Neural progenitor cell (in vitro differentiated cells): ENCODE measurements around the gene ARID4A. TPM values are rescaled to one million over a fixed set of nuclear protein-coding genes. Genes with fewer than 3 reads are reported as not detected.

Experiments
- DNase-seq: peaks from one replicate; pipeline ENCODE4 v3.0.0-alpha.2; 2016; ENCODE audit warnings: low spot score
- H2AFZ ChIP-seq: fragments of 200-600 bp; sonication (generic); replicated peaks from 2 replicates; pipeline ENCODE4 v1.6.1; 2016; ENCODE audit warnings: antibody characterized with exemption
- H3F3A ChIP-seq: fragments of 200-600 bp; sonication (generic); 2 replicates; pipeline ENCODE4 v1.6.1; 2016; ENCODE audit warnings: antibody characterized with exemption, low read depth
- H3K27ac ChIP-seq: fragments of 200-600 bp; sonication (generic); 2 replicates; pipeline ENCODE4 v1.5.1; 2016; ENCODE audit warnings: mild to moderate bottlenecking
- H3K27me3 ChIP-seq: fragments of 200-600 bp; sonication (generic); 2 replicates; pipeline ENCODE4 v1.6.1; 2016; ENCODE audit warnings: mild to moderate bottlenecking, moderate library complexity
- H3K36me3 ChIP-seq: fragments of 200-600 bp; sonication (generic); 2 replicates; pipeline ENCODE4 v1.5.1; 2016
- H3K4me1 ChIP-seq: fragments of 200-600 bp; sonication (generic); 2 replicates; pipeline ENCODE4 v1.6.1; 2016; ENCODE audit warnings: mixed run types
- H3K4me2 ChIP-seq: fragments of 200-600 bp; sonication (generic); 2 replicates; pipeline ENCODE4 v1.6.1; 2016
- H3K4me3 ChIP-seq: fragments of 200-600 bp; sonication (generic); 2 replicates; pipeline ENCODE4 v1.5.1; 2016
- H3K79me2 ChIP-seq: fragments of 200-600 bp; sonication (generic); 2 replicates; pipeline ENCODE4 v1.6.1; 2016; ENCODE audit warnings: low read depth
- H3K9ac ChIP-seq: fragments of 200-600 bp; sonication (generic); 2 replicates; pipeline ENCODE4 v1.6.1; 2016
- H3K9me3 ChIP-seq: fragments of 200-600 bp; sonication (generic); 2 replicates; pipeline ENCODE4 v1.5.1; 2016; ENCODE audit warnings: low read depth
- H4K20me1 ChIP-seq: fragments of 200-600 bp; sonication (generic); 2 replicates; pipeline ENCODE4 v1.6.1; 2016; ENCODE audit warnings: low read depth
- H3K27ac Mint-ChIP-seq: 3 replicates; pipeline ENCODE4 v1.8.0; 2021; ENCODE audit warnings: mixed read lengths
- H3K27me3 Mint-ChIP-seq: 2 replicates; pipeline ENCODE4 v1.8.0; 2022; ENCODE audit warnings: low read depth, mild to moderate bottlenecking, inconsistent platforms, moderate library complexity, mixed read lengths; ENCODE audit not compliant: insufficient read depth
- H3K36me3 Mint-ChIP-seq: 3 replicates; pipeline ENCODE4 v1.8.0; 2021; ENCODE audit warnings: mixed read lengths
- H3K4me1 Mint-ChIP-seq: 3 replicates; pipeline ENCODE4 v1.8.0; 2021; ENCODE audit warnings: mixed read lengths
- H3K4me3 Mint-ChIP-seq: 3 replicates; pipeline ENCODE4 v1.8.0; 2021; ENCODE audit warnings: mild to moderate bottlenecking, moderate library complexity, mixed read lengths
- H3K9me3 Mint-ChIP-seq: 3 replicates; pipeline ENCODE4 v1.8.0; 2020; ENCODE audit warnings: mixed read lengths
- EZH2 ChIP-seq: fragments of 200-600 bp; sonication (generic); IDR thresholded peaks from 2 replicates; pipeline ENCODE4 v1.6.1; 2017; ENCODE audit warnings: antibody characterized with exemption, mild to moderate bottlenecking, moderate library complexity
- EZH2phosphoT487 ChIP-seq: fragments of 200-600 bp; sonication (generic); IDR thresholded peaks from 2 replicates; pipeline ENCODE4 v1.6.1; 2017; ENCODE audit warnings: antibody characterized with exemption
- total RNA-seq: library from RNA; depleted of rRNA; stranded (reverse); fragments of >200 nt; gene quantifications from 2 replicates; pipeline ENCODE4 v1.2.3, GENCODE V29; 2015; ENCODE audit warnings: low replicate concordance
- TF ChIP-seq, protein P1 (sequence below): fragments of 200-600 bp; sonication (generic); IDR thresholded peaks from 2 replicates; pipeline ENCODE4 v1.5.1; 2017; ENCODE audit warnings: antibody characterized with exemption, mild to moderate bottlenecking

Gene ARID4A
- total RNA-seq, 1 donor from 2014 or later = 24.1 TPM

- no peak overlapping the region for H3K4me3 Mint-ChIP-seq
- Histone ChIP-seq H3K4me3 (no peak overlapping the region), H4K20me1 (no peaks in the 10 kb centered on the region), H3K4me1 (no peaks in the 10 kb centered on the region), H3K27ac (no peak overlapping the region), H3K9me3 (no peaks in the 10 kb centered on the region), H3K36me3 (peaks cover 13% of the 10 kb centered on the region), H3K79me2 (no peaks in the 10 kb centered on the region), H3K4me2 (no peak overlapping the region), H3K27me3 (no peaks in the 10 kb centered on the region), H3F3A (no peaks in the 10 kb centered on the region), H3K9ac (no peak overlapping the region), H2AFZ (no peak overlapping the region)
- no peak for TF ChIP-seq EZH2
- TF ChIP-seq, protein P1, sequence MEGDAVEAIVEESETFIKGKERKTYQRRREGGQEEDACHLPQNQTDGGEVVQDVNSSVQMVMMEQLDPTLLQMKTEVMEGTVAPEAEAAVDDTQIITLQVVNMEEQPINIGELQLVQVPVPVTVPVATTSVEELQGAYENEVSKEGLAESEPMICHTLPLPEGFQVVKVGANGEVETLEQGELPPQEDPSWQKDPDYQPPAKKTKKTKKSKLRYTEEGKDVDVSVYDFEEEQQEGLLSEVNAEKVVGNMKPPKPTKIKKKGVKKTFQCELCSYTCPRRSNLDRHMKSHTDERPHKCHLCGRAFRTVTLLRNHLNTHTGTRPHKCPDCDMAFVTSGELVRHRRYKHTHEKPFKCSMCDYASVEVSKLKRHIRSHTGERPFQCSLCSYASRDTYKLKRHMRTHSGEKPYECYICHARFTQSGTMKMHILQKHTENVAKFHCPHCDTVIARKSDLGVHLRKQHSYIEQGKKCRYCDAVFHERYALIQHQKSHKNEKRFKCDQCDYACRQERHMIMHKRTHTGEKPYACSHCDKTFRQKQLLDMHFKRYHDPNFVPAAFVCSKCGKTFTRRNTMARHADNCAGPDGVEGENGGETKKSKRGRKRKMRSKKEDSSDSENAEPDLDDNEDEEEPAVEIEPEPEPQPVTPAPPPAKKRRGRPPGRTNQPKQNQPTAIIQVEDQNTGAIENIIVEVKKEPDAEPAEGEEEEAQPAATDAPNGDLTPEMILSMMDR = no peak
- TF ChIP-seq EZH2phosphoT487 = no peak
- H3K9me3 Mint-ChIP-seq = no peaks in the 10 kb centered on the region
- no peak overlapping the region for H3K27ac Mint-ChIP-seq
- DNase-seq = no peak
- H3K27me3 Mint-ChIP-seq = no peaks in the 10 kb centered on the region
- no peaks in the 10 kb centered on the region for H3K4me1 Mint-ChIP-seq
- H3K36me3 Mint-ChIP-seq = peaks cover 11% of the 10 kb centered on the region
These were observed 17.3 kb downstream of the ARID4A start for GRCh38 chr14:58315606-58316005.

DNA sequence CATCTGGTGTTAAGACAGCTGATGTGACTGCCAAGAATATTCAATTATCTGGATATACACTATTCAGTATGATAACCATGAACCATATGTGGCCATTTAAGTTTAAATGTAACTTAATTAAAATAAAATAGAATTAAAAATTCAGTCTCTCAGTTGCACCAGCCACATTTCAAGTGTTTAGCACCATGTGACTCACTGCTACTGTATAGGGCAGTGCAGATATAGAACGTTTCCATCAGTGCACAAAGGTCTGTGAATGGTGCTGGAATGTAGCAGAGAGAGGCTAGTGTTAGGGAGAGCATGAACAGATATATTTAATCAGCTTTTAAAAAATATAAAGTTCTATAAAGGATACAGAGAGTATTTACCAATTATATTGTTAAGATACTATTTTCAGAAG, 28.7 kb downstream of the ARID4A start:
- H3K9me3 ChIP-seq = no peaks in the 10 kb centered on the region
- Mint-ChIP-seq H3K4me1 (peaks cover 14% of the 10 kb centered on the region), H3K9me3 (no peaks in the 10 kb centered on the region), H3K4me3 (no peak overlapping the region), H3K27me3 (no peaks in the 10 kb centered on the region), H3K36me3 (peaks cover 10% of the 10 kb centered on the region), H3K27ac (no peak overlapping the region)
- TF ChIP-seq EZH2phosphoT487 (no peak), EZH2 (no peak)
- TF ChIP-seq, protein P1 = no peak
- H3F3A ChIP-seq = peaks cover 19% of the 10 kb centered on the region
- no peaks in the 10 kb centered on the region for H3K79me2 ChIP-seq
- no peak overlapping the region for H2AFZ ChIP-seq
- no peak overlapping the region for H3K4me2 ChIP-seq
- no peak overlapping the region for H3K4me3 ChIP-seq
- no peak overlapping the region for H3K27ac ChIP-seq
- H3K4me1 ChIP-seq = peaks cover 9% of the 10 kb centered on the region
- peaks cover 34% of the 10 kb centered on the region for H3K36me3 ChIP-seq
- no peaks in the 10 kb centered on the region for H4K20me1 ChIP-seq
- no peak overlapping the region for H3K9ac ChIP-seq
- DNase-seq = no peak
- H3K27me3 ChIP-seq = no peaks in the 10 kb centered on the region

GRCh38 chr14:58331111-58331510, 32.8 kb downstream of the ARID4A start:
- H3K9me3 ChIP-seq = no peaks in the 10 kb centered on the region
- H3F3A ChIP-seq = peaks cover 23% of the 10 kb centered on the region
- peak overlapping the region; percentile 91 for H3K27ac Mint-ChIP-seq
- H3K9ac ChIP-seq = no peak overlapping the region
- no peaks in the 10 kb centered on the region for H3K79me2 ChIP-seq
- no peaks in the 10 kb centered on the region for H4K20me1 ChIP-seq
- TF ChIP-seq, protein P1 = no peak
- TF ChIP-seq EZH2 = no peak
- TF ChIP-seq EZH2phosphoT487 = no peak
- peak overlapping the region; percentile 85 for H3K4me3 Mint-ChIP-seq
- H2AFZ ChIP-seq = no peak overlapping the region
- H3K27me3 ChIP-seq = no peaks in the 10 kb centered on the region
- H3K27ac ChIP-seq = no peak overlapping the region
- H3K4me2 ChIP-seq = peak overlapping the region; percentile 35
- H3K36me3 Mint-ChIP-seq = peaks cover 6% of the 10 kb centered on the region
- H3K4me1 Mint-ChIP-seq = peaks cover 28% of the 10 kb centered on the region
- peaks cover 16% of the 10 kb centered on the region for H3K36me3 ChIP-seq
- peak; percentile 79 for DNase-seq
- peaks cover 9% of the 10 kb centered on the region for H3K4me1 ChIP-seq
- H3K27me3 Mint-ChIP-seq = no peaks in the 10 kb centered on the region
- H3K4me3 ChIP-seq = no peak overlapping the region
- no peaks in the 10 kb centered on the region for H3K9me3 Mint-ChIP-seq
